Osteoblast (primary cell): Measurements from ENCODE around the gene ZEB2. TPM values are rescaled to one million over a fixed set of nuclear protein-coding genes. Genes with fewer than 3 reads are reported as not detected.
A peak's percentile ranks its signal among the peaks of the same experiment; 100 is the strongest.

Experiments
- DNase-seq: peaks from one replicate; pipeline ENCODE4 v3.0.0; 2011; ENCODE audit warnings: low spot score, mixed read lengths; ENCODE audit not compliant: insufficient read length; ENCODE audit errors: missing footprints
- H2AFZ ChIP-seq: 2 replicates; pipeline ENCODE4 v1.6.0; 2011; ENCODE audit warnings: mild to moderate bottlenecking, low read length
- H3K27ac ChIP-seq: 2 replicates; pipeline ENCODE4 v1.5.1; 2011; ENCODE audit warnings: mild to moderate bottlenecking, low read depth, low read length, moderate library complexity
- H3K27me3 ChIP-seq: 2 replicates; pipeline ENCODE4 v1.6.0; 2012; ENCODE audit warnings: mild to moderate bottlenecking, control low read depth, inconsistent platforms, low read length, moderate library complexity; ENCODE audit not compliant: insufficient read depth
- H3K36me3 ChIP-seq: 2 replicates; pipeline ENCODE4 v1.5.1; 2011; ENCODE audit warnings: mild to moderate bottlenecking, low read length, control low read depth, moderate library complexity; ENCODE audit not compliant: insufficient read depth
- H3K4me1 ChIP-seq: 2 replicates; pipeline ENCODE4 v1.5.1; 2011; ENCODE audit warnings: mild to moderate bottlenecking, low read length, control low read depth, moderate library complexity; ENCODE audit not compliant: insufficient read depth
- H3K4me2 ChIP-seq: 2 replicates; pipeline ENCODE4 v1.6.0; 2011; ENCODE audit warnings: mild to moderate bottlenecking, low read length; ENCODE audit not compliant: insufficient read depth
- H3K4me3 ChIP-seq: fragments of 200-600 bp; sonication (generic); 3 replicates; pipeline ENCODE4 v1.5.1; 2012; ENCODE audit warnings: mild to moderate bottlenecking, low read length, inconsistent platforms; ENCODE audit not compliant: insufficient read depth
- H3K79me2 ChIP-seq: 2 replicates; pipeline ENCODE4 v1.6.0; 2012; ENCODE audit warnings: mild to moderate bottlenecking, low read length, control low read depth, inconsistent platforms; ENCODE audit not compliant: insufficient read depth
- H3K9me3 ChIP-seq: 2 replicates; pipeline ENCODE4 v1.5.1; 2011; ENCODE audit warnings: low read depth, low read length, control low read depth
- H4K20me1 ChIP-seq: 2 replicates; pipeline ENCODE4 v1.6.0; 2012; ENCODE audit warnings: mild to moderate bottlenecking, low read length, control low read depth; ENCODE audit not compliant: insufficient read depth
- CTCF ChIP-seq: IDR thresholded peaks from 2 replicates; pipeline ENCODE4 v1.5.1; 2011; ENCODE audit warnings: mild to moderate bottlenecking, low read depth, low read length, moderate library complexity; ENCODE audit errors: extremely low read depth
- total RNA-seq: library from RNA; depleted of rRNA; stranded (reverse); fragments of >200 nt; gene quantifications from 2 replicates; pipeline ENCODE4 v1.2.3, GENCODE V29; 2012

Gene ZEB2
- total RNA-seq, 1 donor, result 119 TPM

DNA sequence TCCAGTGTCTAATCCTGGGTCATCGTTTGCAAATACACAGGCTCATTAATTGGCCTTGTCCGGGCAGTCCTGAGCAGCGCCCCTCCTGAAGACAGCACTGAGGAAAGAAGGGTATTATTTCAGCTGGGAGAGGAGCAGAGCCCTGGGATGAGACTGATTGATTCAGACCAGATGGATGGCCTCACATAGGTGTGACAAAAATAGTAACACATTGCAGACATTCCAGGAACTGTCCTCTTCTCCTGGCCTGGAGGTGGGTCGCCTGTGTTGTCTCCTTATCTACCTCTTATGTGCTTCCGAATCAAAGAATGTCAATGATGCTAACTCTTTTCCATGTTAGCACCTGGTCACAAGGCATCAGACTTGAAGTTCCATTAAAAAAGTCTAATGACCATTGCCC lies 45.9 kb downstream of the ZEB2 start:
- Histone ChIP-seq H3K27me3 (no peaks in the 10 kb centered on the region), H4K20me1 (peaks cover 10% of the 10 kb centered on the region), H3K79me2 (peaks cover 93% of the 10 kb centered on the region)

GRCh38 chr2:144472911-144473310 lies 47.0 kb downstream of the ZEB2 start:
- Histone ChIP-seq H3K79me2 (peaks cover 94% of the 10 kb centered on the region), H3K4me1 (peaks cover 51% of the 10 kb centered on the region), H2AFZ (no peak overlapping the region), H3K27ac (peak overlapping the region; percentile 21), H3K4me2 (no peak overlapping the region), H3K4me3 (no peak overlapping the region), H3K36me3 (peaks cover 15% of the 10 kb centered on the region), H3K9me3 (no peaks in the 10 kb centered on the region), H4K20me1 (peaks cover 16% of the 10 kb centered on the region), H3K27me3 (no peaks in the 10 kb centered on the region)
- no peak for TF ChIP-seq CTCF
- no peak for DNase-seq

More for the DNA sequence above, 45.9 kb downstream of the ZEB2 start:
- Histone ChIP-seq H3K9me3 (no peaks in the 10 kb centered on the region), H3K4me1 (peaks cover 62% of the 10 kb centered on the region), H3K4me2 (no peak overlapping the region), H3K4me3 (no peak overlapping the region), H3K27ac (no peak overlapping the region), H2AFZ (no peak overlapping the region), H3K36me3 (peaks cover 15% of the 10 kb centered on the region)
- no peak for TF ChIP-seq CTCF
- DNase-seq, result no peak

DNA sequence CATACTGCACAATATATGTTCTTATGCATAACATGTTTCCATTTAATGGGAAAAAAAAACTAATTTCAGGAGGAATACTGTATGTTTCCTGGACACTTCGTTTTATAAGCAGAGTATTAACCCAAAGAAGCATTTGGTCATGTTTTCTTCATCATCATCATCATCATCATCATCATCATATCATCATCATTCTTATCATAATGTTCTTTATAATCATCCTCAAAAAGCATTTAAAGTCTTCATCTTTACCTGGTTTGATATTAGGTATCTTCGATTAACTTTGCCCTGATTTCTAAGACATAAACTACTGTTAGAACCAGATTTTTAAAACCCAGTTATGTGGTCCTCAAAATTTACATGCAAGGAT lies 47.9 kb downstream of the ZEB2 start:
- Histone ChIP-seq H3K27ac (no peak overlapping the region), H3K27me3 (no peaks in the 10 kb centered on the region), H2AFZ (no peak overlapping the region), H3K4me2 (no peak overlapping the region), H3K9me3 (no peaks in the 10 kb centered on the region), H3K36me3 (peaks cover 15% of the 10 kb centered on the region), H3K79me2 (peaks cover 96% of the 10 kb centered on the region), H3K4me3 (no peak overlapping the region), H3K4me1 (peaks cover 42% of the 10 kb centered on the region), H4K20me1 (peaks cover 19% of the 10 kb centered on the region)
- no peak for DNase-seq
- no peak for TF ChIP-seq CTCF

GRCh38 chr2:144471305-144472045 lies 48.4 kb downstream of the ZEB2 start:
- no peak for TF ChIP-seq CTCF
- Histone ChIP-seq H2AFZ (no peak overlapping the region), H4K20me1 (peaks cover 22% of the 10 kb centered on the region), H3K36me3 (peaks cover 15% of the 10 kb centered on the region), H3K4me3 (no peak overlapping the region), H3K79me2 (peaks cover 99% of the 10 kb centered on the region), H3K9me3 (no peaks in the 10 kb centered on the region), H3K27ac (peak overlapping the region; percentile 61), H3K27me3 (no peaks in the 10 kb centered on the region), H3K4me2 (peak overlapping the region; percentile 47), H3K4me1 (peaks cover 37% of the 10 kb centered on the region)
- no peak for DNase-seq
